Measurements from ENCODE around the gene FEZ2.

The FEZ2 gene

GRCh38 chr2:36568516-36569246 is 29.3 kb downstream of the FEZ2 start:
- H3K27me3 ChIP-seq (ENCODE audit: low read length): no peaks in the 10 kb centered on the region
- no peaks in the 10 kb centered on the region for H3K36me3 ChIP-seq (ENCODE audit: low read length)
- no peak overlapping the region for H3K27ac ChIP-seq (ENCODE audit: low read depth, low read length)
- H4K20me1 ChIP-seq (ENCODE audit: low read depth, low read length): no peaks in the 10 kb centered on the region
- H2AFZ ChIP-seq (ENCODE audit: low read depth, low read length, severe bottlenecking): no peak overlapping the region
- H3K9ac ChIP-seq (ENCODE audit: low read length): no peak overlapping the region
- H3K4me3 ChIP-seq (ENCODE audit: insufficient read depth, low read length, poor library complexity, severe bottlenecking): no peak overlapping the region
- H3K4me2 ChIP-seq (ENCODE audit: low read depth, low read length, poor library complexity, severe bottlenecking): no peak overlapping the region
- H3K9me2 ChIP-seq (replicated peaks; ENCODE audit: insufficient read depth, low read length): no peaks in the 10 kb centered on the region
- no peaks in the 10 kb centered on the region for H3K79me2 ChIP-seq (ENCODE audit: insufficient read depth, low read length)
- no peaks in the 10 kb centered on the region for H3F3A ChIP-seq (ENCODE audit: insufficient read depth)
- no peak for TF ChIP-seq EZH2phosphoT487 (conservative IDR thresholded peaks at IDR 0.05; ENCODE audit: low read length)
- no peak for TF ChIP-seq CTCF (IDR thresholded peaks at IDR 0.05; ENCODE audit: insufficient read depth, low read length, poor library complexity, severe bottlenecking)
- H3K9me3 ChIP-seq (ENCODE audit: insufficient read depth, low read length): no peaks in the 10 kb centered on the region

DNA sequence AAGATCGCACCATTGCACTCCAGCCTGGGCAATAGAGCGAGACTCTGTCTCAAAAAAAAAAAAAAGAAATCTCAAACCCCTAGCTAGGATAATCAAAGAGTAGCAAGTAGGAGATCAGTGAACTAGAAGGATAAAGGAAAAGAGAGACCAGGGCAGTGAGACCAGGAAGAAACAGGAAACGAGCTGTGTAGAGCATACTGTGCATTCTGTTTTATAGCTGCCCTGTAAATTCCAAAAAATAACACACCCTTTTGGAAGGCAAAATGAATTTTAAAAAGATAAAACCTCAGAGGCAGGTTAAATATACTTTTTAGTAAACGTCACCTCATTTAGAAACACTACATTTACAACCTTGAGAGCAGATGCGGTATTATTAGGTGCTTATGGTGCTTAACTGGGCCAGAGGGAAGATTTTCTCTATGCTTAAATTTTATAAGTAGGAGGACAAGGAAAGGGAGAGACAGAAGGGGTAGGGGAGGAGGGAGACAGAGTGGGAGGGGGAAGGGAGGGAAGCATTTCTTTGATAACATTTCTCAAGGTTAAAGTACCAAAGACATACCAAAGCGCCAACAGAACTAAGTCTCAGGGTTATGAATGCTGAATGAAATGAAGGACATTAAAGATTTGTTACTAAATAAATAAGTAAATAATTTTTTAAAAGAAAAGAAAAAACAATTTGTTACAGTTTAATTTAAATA is 30.1 kb downstream of the FEZ2 start:
- Histone ChIP-seq H3K9me2 (replicated peaks; ENCODE audit: insufficient read depth, low read length) (no peaks in the 10 kb centered on the region), H3K4me3 (ENCODE audit: insufficient read depth, low read length, poor library complexity, severe bottlenecking) (no peak overlapping the region), H3K79me2 (ENCODE audit: insufficient read depth, low read length) (no peaks in the 10 kb centered on the region), H3K9me3 (ENCODE audit: insufficient read depth, low read length) (no peaks in the 10 kb centered on the region), H3K4me2 (ENCODE audit: low read depth, low read length, poor library complexity, severe bottlenecking) (no peak overlapping the region), H3K9ac (ENCODE audit: low read length) (no peak overlapping the region), H3K27ac (ENCODE audit: low read depth, low read length) (no peak overlapping the region), H4K20me1 (ENCODE audit: low read depth, low read length) (no peaks in the 10 kb centered on the region), H3F3A (ENCODE audit: insufficient read depth) (no peaks in the 10 kb centered on the region), H3K27me3 (ENCODE audit: low read length) (no peaks in the 10 kb centered on the region), H2AFZ (ENCODE audit: low read depth, low read length, severe bottlenecking) (no peak overlapping the region), H3K36me3 (ENCODE audit: low read length) (no peaks in the 10 kb centered on the region)
- TF ChIP-seq CTCF (IDR thresholded peaks at IDR 0.05; ENCODE audit: insufficient read depth, low read length, poor library complexity, severe bottlenecking) (no peak), EZH2phosphoT487 (conservative IDR thresholded peaks at IDR 0.05; ENCODE audit: low read length) (no peak)

DNA sequence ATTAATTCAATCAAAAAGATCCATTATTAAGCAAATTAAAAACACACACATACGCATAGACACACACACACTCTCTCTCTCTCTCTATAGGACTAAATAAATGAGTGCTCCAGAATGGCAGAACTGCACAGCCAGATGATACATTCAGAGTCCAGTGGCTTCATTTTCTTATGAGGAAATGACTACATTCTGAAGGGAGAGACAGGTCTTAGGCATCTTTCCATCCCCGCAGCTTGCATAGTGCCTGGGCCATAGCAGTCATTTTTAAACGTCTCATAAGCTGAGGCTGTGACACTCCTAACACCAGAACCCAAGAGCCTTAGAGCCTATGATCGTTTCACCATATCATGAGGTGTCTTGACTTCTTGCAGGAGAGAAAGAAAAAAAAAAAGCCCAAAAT is 31.1 kb downstream of the FEZ2 start:
- no peaks in the 10 kb centered on the region for H4K20me1 ChIP-seq (ENCODE audit: low read depth, low read length)
- no peaks in the 10 kb centered on the region for H3K79me2 ChIP-seq (ENCODE audit: insufficient read depth, low read length)
- H3K27ac ChIP-seq (ENCODE audit: low read depth, low read length): no peak overlapping the region
- H3K4me2 ChIP-seq (ENCODE audit: low read depth, low read length, poor library complexity, severe bottlenecking): no peak overlapping the region
- no peak overlapping the region for H3K9ac ChIP-seq (ENCODE audit: low read length)
- no peaks in the 10 kb centered on the region for H3K9me3 ChIP-seq (ENCODE audit: insufficient read depth, low read length)
- TF ChIP-seq CTCF (IDR thresholded peaks at IDR 0.05; ENCODE audit: insufficient read depth, low read length, poor library complexity, severe bottlenecking) (no peak), EZH2phosphoT487 (conservative IDR thresholded peaks at IDR 0.05; ENCODE audit: low read length) (no peak)
- no peaks in the 10 kb centered on the region for H3F3A ChIP-seq (ENCODE audit: insufficient read depth)
- H3K9me2 ChIP-seq (replicated peaks; ENCODE audit: insufficient read depth, low read length): no peaks in the 10 kb centered on the region
- H2AFZ ChIP-seq (ENCODE audit: low read depth, low read length, severe bottlenecking): no peak overlapping the region
- no peak overlapping the region for H3K4me3 ChIP-seq (ENCODE audit: insufficient read depth, low read length, poor library complexity, severe bottlenecking)
- no peaks in the 10 kb centered on the region for H3K27me3 ChIP-seq (ENCODE audit: low read length)
- H3K36me3 ChIP-seq (ENCODE audit: low read length): no peaks in the 10 kb centered on the region
